HG03066 (cell line): Measurements from ENCODE around the gene PLEKHA6.

ENCODE experiments used
- ATAC-seq: cut with Tn5 transposase; IDR thresholded peaks from one replicate; pipeline ENCODE4 v1.9.1; 2021; ENCODE audit warnings: low read depth; ENCODE audit not compliant: unreplicated experiment

PLEKHA6 gene

GRCh38 chr1:204219971-204220616 lies 139.6 kb downstream of the PLEKHA6 start:
- ATAC-seq, result no peak

- ATAC-seq, result no peak
These were observed 141.2 kb downstream of the PLEKHA6 start for GRCh38 chr1:204218552-204218951.

GRCh38 chr1:204217648-204218000 lies 142.1 kb downstream of the PLEKHA6 start:
- ATAC-seq, result no peak

GRCh38 chr1:204216880-204217647 lies 142.7 kb downstream of the PLEKHA6 start:
- ATAC-seq, result no peak

GRCh38 chr1:204216236-204216635 lies 143.5 kb downstream of the PLEKHA6 start:
- ATAC-seq, result no peak

GRCh38 chr1:204213668-204214662 lies 145.8 kb downstream of the PLEKHA6 start, which contains the start of gene GOLT1A:
TSS of gene GOLT1A (minus strand) at chr1:204213988. CDS start at chr1:204213906, 82 bp downstream.
- ATAC-seq, result peak; percentile 75

- ATAC-seq, result no peak
These were observed 147.0 kb downstream of the PLEKHA6 start for GRCh38 chr1:204212715-204213114.

GRCh38 chr1:204211046-204211445 lies 148.7 kb downstream of the PLEKHA6 start:
- no peak for ATAC-seq

GRCh38 chr1:204207136-204207616 lies 152.6 kb downstream of the PLEKHA6 start:
- ATAC-seq, result no peak

- no peak for ATAC-seq
These were observed 153.6 kb downstream of the PLEKHA6 start for GRCh38 chr1:204206121-204206520.

- ATAC-seq, result no peak
These were observed 154.2 kb downstream of the PLEKHA6 start for GRCh38 chr1:204205486-204205885.

GRCh38 chr1:204204944-204205343 lies 154.8 kb downstream of the PLEKHA6 start:
- ATAC-seq, result no peak

- no peak for ATAC-seq
These were observed 156.4 kb downstream of the PLEKHA6 start for GRCh38 chr1:204203206-204203767.

GRCh38 chr1:204202481-204202880 lies 157.2 kb downstream of the PLEKHA6 start:
- ATAC-seq, result no peak

GRCh38 chr1:204201348-204202040 lies 158.2 kb downstream of the PLEKHA6 start:
- ATAC-seq, result no peak

- ATAC-seq, result no peak
These were observed 160.2 kb downstream of the PLEKHA6 start for GRCh38 chr1:204199579-204199978.

- ATAC-seq, result no peak
These were observed 161.1 kb downstream of the PLEKHA6 start for GRCh38 chr1:204198348-204199340.

- ATAC-seq, result no peak
These were observed 162.7 kb downstream of the PLEKHA6 start for GRCh38 chr1:204197068-204197467.
